Jurkat, Clone E6-1 (cell line): ENCODE measurements around the gene RAB3C.

ENCODE experiments used
- DNase-seq: peaks from one replicate; pipeline ENCODE4 v3.0.0-alpha.2; 2011; ENCODE audit warnings: low read depth, low spot score
- H3K4me3 ChIP-seq: 2 replicates; pipeline ENCODE4 v1.5.1; 2011; ENCODE audit warnings: mild to moderate bottlenecking, low read length, control low read depth, moderate library complexity

RAB3C gene

DNA sequence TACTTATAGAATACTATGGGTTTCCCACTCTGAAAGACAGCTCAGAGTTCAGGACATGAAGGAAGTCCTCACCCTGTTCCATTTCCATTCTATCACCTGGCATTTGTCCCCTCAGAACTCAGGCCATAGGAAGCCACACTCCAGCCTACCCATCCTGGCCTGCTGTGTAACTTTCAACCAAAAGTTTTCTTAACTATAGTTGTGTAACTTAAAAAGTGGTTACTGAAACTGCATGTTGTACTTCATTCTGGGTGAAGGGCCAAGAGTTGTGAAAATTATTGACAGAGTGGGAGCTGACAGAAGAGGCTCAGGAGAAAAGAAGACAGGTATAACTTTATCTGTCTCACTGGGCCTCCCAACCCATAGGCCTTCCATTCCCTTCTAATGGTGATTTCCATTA lies 212.5 kb downstream of the RAB3C start:
- H3K4me3 ChIP-seq, result no peak overlapping the region
- no peak for DNase-seq

DNA sequence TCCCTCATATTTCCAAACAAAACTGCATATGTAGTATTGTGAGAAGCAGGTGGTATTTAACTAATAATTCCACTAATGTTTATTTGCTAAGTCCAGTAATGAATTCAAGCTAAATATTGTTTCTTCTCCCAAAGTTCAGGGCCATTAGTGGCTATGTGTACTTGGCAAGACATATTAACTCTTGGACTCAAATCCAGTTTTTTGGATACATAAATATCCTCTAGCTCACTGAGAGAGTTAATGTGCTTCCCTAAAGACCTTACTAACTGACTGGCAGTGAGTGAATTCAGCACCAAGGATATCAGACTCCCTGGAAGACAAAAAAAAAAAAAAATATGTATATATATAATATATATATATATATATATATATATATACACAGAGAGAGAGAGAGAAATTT lies 214.1 kb downstream of the RAB3C start:
- no peak for DNase-seq
- H3K4me3 ChIP-seq, result no peak overlapping the region

DNA sequence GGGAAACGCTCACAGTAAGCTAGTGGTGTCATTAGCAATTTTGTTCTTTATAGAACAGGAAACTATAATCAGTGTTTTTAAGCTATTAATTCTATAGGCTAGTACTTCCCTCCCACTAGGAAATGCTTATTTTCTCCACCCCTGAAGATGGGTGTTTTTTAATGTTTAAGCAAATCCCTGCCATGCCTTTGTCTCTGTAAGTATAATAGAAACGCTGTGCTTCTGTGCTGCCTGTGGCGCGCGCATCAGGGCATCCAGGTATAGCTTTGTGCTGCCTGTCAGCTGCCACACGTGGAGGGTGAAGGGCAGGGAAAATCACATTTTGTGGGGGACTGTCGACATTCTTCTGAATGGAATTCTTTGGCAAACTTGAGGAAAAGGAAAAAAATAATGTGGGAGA lies 217.5 kb downstream of the RAB3C start:
- H3K4me3 ChIP-seq, result no peak overlapping the region
- no peak for DNase-seq

DNA sequence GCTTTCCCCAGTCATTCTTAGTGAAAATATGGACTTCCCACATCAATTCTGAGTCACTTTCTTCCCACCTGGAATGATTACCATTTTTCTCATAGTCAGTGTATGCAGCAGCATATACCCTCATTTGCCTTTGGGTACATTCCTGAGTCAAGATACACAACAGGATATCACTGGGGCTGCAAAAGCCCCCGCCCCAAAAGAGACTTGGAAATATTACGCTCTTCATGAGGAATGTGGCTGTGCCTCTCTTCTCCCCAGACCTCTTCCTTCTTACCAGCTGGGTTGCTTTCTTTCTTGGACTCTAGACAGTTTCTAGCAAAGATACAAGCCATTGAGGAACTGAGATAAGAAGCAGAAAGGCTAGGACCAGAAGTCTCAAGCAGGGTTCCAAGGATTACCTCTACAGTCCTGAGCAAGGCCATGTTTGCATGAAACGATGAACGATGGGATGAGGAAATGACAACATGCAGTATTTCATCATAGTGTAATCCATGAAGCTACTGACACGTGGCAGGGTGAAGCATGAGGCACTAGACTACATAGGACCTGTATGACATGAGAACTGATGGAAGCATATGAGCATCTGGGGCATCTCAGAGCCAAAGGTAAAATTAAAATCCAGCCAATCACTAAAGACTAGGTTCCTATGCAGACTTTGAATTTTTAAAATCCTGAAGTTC lies 218.1 kb downstream of the RAB3C start:
- no peak for DNase-seq
- no peak overlapping the region for H3K4me3 ChIP-seq

DNA sequence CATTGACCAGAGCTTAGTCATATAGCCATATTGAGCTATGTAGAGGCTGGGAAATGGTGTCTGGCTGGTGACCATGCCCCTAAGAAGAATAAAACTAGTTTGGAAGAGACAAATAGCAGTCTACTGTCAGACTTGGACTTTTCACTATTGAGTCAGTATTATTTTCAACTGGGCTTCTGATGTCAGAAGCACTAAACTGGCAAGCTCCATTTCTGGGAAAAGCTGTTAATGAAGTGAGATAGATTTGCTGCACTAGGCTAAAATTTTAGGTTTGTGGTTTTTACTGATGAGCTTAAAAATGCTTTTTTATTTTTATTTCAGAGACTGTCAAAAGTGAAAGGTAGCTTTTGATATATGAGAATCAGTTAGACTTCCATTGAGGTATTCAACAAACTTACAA lies 220.2 kb downstream of the RAB3C start:
- no peak overlapping the region for H3K4me3 ChIP-seq
- DNase-seq, result no peak

DNA sequence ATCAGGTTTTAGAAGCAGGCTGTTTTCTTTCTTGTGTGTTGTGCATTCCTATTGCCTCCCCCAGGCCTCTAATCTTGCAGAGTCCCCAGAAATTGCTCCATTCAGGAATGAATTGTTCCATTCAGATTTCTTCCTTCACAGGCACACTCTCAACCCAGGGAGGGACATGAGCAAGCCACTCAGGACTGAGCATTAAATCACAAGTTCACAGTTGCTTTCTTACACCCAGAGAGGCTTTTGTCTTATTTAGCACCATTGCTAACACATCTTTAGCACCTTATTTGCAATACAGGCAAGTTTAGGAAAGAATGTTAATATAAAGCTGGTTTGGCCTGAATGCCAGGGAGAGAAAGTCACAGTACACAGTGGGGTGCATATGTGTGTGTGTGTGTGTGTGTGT lies 221.4 kb downstream of the RAB3C start:
- DNase-seq, result no peak

DNA sequence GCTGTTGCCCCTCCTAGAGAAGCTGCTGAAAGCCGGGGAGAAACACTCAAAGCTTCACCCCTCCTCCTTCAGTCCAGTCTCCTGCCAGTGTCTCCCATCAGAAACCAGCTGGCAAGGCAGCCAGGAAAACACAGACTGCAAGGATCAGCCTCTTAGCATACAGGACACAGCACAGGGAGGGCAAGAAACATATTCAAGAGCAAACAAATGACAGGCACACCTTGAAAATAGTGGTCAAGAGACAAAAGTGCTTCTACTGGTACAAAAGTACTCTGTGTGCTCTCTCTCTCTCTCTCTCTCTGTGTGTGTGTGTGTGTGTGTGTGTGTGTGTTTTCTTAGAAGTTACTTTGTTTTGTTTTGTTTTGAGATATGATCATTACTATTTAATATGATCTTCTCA lies 227.2 kb downstream of the RAB3C start:
- no peak for DNase-seq
- no peak overlapping the region for H3K4me3 ChIP-seq

More for the DNA sequence above, 221.4 kb downstream of the RAB3C start:
- no peak overlapping the region for H3K4me3 ChIP-seq

DNA sequence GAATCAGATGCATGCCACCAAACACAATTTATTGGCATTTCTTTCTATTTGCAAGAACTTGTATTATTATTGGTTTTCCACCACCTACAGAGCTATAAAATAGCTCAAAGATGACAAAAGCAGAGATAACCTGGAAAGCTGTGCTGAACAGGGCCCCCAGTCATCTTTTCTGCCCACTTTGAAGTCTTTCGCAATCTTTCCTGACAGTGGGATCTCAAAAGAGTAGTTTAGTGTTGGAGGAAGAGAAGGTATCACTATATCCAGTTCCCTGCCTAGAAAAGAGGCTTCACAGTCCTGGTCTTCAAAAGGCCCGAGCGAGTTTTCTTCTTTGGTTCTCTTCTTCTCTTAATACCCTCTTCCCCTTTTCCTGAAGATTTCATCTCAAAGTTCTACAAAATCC lies 231.0 kb downstream of the RAB3C start:
- no peak for DNase-seq

DNA sequence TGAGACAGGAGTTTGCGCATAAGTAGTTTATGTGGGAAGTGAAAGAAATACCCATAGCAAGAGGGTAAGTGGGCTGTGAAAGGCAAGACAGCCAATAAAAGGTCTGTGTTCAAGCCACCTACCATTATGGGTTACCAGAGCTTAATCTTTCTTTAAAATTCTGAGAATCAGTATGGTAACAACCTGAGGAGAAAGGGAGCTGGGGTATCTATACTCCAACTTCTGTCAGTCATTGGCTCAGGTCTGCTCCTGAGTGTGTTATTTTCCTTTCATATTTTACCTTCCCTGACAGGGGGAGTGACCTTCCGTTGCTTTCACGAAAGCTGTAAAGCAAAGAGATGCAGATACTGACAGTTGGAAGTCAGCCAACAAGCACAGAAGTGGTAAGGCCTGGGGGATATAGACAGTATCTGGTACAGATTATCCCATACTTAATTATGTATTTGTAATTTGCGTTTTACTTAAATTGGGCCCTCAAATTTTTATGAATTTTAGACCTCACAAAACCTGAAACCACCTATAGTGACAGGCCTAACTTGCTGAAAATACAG lies 233.4 kb downstream of the RAB3C start:
- DNase-seq, result no peak
- H3K4me3 ChIP-seq, result no peak overlapping the region

More for the DNA sequence above, 231.0 kb downstream of the RAB3C start:
- H3K4me3 ChIP-seq, result no peak overlapping the region

DNA sequence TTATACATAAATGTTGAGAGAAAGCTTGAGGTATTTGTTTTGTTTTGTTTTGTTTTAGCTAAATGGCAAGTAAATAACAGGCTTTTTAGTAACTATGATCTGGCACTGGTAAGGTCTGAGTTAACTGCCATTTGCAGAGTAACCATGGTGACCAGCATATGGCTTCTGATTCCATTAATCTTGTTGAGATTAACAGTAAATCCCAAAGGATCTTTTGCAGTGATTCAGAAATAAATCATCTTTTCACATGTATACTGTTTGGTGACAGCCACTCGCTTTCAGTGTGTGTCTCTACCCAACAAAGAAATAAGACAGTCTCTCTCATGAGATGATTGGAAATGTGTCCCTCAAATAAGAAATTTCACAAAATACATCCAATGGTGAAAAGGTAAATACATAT lies 235.6 kb downstream of the RAB3C start:
- no peak overlapping the region for H3K4me3 ChIP-seq
- DNase-seq, result no peak

DNA sequence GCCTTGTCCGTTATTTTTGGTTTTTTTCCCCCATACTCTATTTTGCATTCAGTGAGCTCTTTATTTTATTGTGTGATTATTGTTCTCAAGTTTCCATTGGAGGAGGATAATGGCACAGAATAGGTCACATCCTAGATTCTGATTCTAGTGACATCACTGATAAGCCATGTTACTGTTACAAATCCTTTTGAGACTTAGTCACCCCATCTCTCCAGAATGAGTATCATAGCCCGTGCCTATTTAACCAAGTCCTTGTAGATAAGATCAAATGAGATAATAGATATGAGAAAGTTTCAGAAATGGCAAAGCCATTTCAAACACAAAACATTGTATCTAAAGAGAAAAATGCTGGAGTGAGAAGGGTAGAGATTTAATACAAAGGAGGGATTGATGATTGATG lies 242.6 kb downstream of the RAB3C start:
- H3K4me3 ChIP-seq, result no peak overlapping the region
- DNase-seq, result no peak

DNA sequence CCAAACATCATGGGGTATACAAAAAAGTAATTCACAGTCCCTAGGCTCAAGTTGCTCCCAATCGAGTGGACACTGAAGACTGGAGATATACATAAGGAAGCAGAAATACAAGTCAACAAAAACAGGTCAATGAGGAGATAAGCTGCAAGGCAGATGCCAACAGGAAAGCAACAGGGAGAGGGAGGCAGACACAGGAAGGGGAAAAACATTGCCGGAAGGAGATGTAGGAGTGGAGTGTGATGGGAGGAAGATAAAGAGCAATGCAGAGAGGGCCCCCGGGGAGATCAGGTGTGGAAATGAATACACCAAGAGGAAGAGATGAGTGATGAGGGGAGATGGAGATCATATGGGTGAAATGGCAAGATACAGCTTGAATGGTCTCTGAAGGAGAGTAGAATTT lies 243.0 kb downstream of the RAB3C start:
- H3K4me3 ChIP-seq, result no peak overlapping the region
- DNase-seq, result no peak

DNA sequence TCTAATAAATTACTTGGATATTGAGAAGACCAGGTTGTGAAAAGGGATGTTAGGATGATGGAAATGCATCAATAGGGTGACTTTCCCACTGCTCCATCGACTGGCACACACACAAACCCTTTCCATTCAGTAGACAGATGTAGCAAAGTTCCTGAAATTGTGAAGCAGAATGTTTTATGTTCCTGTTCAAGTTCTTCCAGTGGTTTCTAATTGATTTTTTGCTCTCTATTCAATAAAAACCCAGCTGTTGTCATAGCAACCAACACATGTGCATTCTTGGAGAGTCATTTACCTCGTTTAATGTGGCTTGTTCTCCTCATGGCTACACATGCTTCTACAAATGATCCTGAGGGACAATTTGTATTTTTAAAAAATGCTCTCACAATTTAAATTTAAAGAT lies 244.6 kb downstream of the RAB3C start:
- DNase-seq, result no peak
- H3K4me3 ChIP-seq, result no peak overlapping the region

DNA sequence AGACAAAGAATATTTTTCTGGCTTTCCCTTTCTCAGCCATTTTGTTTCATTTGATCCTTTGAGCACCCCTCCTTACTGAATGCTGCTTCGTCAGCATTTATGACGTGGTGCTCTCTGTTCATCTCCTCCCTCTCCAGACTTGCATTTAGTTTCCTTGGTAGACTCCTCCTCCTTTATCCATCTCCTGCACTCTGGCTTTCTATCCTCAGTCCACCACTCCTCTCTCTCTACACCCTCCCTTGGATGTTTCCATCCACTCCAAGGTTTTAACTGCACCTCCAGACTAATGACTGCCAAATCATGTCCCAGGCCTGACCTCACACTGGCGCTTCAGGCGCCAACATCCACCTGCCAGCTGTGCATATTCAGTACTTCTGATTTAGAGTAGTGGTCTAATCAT lies 245.4 kb downstream of the RAB3C start:
- no peak overlapping the region for H3K4me3 ChIP-seq
- no peak for DNase-seq

DNA sequence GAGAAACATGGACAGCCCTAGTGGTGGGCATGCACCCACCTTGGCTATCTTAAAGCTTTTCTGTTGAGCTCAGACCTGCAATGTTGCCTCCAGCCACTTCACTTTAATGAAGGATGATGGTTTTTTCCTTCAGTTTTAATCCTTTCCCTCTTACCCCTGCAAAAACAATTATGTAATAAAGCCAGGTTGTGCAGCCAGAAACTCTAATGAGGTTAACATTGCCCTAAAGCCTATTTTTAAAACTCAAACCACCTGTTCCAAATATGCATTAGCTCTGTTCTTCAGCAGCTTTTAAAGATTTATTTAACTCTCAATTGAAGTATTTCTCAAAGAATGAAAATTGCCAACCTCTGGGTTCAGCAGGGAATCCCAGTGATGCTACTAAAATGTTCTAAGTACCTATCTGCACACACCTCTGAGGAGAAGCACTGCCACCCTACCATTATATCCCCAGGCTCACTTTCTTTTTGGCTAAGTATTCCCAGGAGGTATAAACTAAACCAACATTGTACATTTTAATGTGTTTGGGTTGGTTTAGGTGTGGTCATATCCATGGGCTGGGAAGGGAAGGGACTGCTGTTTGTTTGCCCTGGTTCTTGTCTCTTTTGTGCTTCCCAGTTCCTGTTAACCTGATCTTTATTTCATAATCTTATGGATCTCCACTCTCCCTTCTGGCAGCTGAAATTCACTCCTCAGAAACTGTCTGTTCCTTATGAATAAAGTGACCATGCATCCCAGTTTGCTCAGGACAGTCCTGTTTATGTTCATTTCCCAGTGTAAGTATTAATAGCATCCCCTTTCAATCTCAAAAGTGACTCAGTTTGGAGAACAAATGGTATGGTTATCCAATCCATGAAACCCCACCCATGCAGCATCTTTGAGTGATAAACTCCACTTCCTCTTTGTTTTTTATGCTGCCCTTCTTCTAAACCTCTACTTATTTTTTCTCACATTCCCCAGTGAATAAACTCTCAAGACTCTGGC lies 251.7 kb downstream of the RAB3C start:
- H3K4me3 ChIP-seq, result no peak overlapping the region
- DNase-seq, result no peak

DNA sequence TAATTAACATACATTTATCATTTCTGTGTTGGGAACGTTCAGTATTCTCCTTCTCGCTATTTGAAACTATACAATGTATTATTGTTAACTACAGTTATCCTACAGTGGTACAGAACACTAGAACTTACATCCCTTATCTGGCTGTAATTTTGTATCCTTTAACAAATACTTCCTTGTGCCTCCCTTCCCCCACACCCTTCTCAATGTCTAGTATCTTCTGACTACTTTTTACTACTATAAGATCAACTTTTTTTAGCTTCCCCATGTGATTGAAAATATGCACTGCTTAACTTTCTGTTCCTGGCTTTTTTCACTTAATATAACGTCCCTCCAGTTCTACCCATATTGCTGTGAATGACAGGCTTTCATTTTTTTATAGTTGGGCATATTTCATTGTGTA lies 253.5 kb downstream of the RAB3C start:
- no peak for DNase-seq
- no peak overlapping the region for H3K4me3 ChIP-seq

DNA sequence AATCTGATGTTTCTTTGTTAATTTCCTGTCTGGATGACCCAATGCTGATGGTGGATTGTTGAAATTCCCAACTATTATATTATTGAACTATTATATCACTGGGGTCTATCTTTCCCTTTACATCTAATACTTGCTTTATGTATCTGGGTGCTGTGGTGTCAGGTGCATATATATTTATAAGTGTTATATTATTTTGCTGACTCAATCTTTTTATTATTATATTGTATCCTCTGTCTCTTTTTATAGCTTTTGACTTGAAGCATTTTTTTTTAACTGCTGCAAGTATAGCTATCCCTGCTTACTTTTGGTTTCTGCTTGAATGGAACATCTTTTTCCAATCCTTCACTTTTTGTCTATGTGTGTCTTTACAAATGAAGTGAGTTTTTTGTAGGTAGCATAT lies 255.9 kb downstream of the RAB3C start:
- DNase-seq, result no peak
- H3K4me3 ChIP-seq, result no peak overlapping the region

DNA sequence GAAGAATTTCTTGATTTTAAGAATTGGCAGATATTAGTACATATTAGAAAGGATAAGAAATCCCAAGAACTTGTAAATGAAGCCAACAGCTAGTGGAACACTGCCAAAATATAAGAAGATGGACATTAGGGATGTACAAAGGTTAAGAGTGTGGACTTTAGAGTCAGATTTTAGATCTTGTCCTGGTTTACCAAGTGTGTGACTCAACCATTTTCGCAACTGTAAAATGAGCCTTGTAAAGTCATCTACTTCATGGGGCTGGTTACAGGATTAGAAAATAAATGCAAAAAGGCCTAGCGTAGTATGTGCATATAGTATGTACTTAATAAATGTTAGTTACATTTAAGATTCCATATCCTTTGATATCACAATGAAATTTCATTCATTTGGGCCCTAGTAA lies 260.0 kb downstream of the RAB3C start:
- no peak overlapping the region for H3K4me3 ChIP-seq
- no peak for DNase-seq

DNA sequence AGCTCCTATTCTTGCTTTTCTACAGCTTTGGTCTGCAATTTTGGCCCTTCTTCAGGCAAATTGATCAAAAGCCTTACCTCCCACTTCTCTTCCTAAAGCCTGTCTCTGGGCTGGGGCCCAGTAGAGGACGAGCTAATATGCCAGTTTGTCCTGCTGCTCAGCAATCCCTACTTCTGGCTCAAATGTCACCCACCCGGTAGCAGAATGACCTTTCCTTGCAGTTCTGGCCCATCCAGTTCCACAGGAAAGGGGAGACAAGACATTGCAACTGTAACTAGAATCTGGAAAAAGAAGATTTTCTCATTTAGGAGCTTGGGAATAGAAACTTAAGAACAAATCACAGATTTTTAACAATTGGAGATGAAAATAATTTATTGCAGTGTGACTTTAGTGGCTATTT lies 261.5 kb downstream of the RAB3C start:
- no peak for DNase-seq

DNA sequence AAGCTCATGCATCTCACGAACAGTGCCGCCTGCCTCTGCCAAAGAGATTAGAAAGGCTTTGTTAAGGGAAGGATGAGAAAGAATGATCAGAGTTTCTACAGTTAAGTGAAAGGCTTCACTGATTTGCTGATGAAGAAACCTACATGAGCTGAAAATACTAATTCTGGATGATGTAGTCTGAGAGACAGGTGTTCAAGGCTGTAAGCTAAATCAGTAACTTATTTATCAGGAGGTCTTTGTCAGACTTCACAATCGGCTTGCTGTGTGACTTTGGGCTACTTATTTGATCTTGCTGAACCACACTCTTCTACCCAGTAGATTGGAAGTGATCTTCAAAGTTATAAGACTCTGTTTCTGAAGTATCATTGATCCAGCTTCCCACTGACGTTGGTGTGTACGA lies 264.2 kb downstream of the RAB3C start:
- no peak overlapping the region for H3K4me3 ChIP-seq
- DNase-seq, result no peak

More for the DNA sequence above, 261.5 kb downstream of the RAB3C start:
- H3K4me3 ChIP-seq, result no peak overlapping the region
